ENCODE measurements around the gene ORAI2. TPM values are rescaled to one million over a fixed set of nuclear protein-coding genes. Genes with fewer than 3 reads are reported as not detected.
A peak's percentile ranks its signal among the peaks of the same experiment; 100 is the strongest.
"Not testable (repeated sequence)": the region's sequence is repeated elsewhere in the genome, so short reads cannot be mapped to it uniquely, and the experiment has no call there.

The ORAI2 gene
- total and polyA plus RNA-seq, 2 of the 13 experiments (the other 11 are each of a cell fraction or from before 2014, with no cell fraction given): 3.0 to 6.0 TPM

GRCh38 chr7:102454932-102455331 lies 21.6 kb downstream of the ORAI2 start:
- TF ChIP-seq ZNF460 (CRISPR knock-in tag; IDR thresholded peaks at IDR 0.05; ENCODE audit: borderline replicate concordance) (peak; percentile 42; the same call in 1 of the 2 replicates), ZNF121 (CRISPR knock-in tag; IDR thresholded peaks at IDR 0.05) (peak; percentile 97), CEBPG (CRISPR knock-in tag; IDR thresholded peaks at IDR 0.05) (0 out of 2 replicates have a peak, but pooled peaks have one; percentile 5)
- H3K27me3 ChIP-seq (ENCODE audit: control insufficient read depth in 1 of 2, insufficient read depth in 2 of 2, low read length in 2 of 2); H2AFZ ChIP-seq (ENCODE audit: low read length); H3K4me2 ChIP-seq (ENCODE audit: low read depth, low read length); H3K79me2 ChIP-seq (ENCODE audit: insufficient read depth, low read length); H3K9me3 ChIP-seq (ENCODE audit: low read length); FAIRE-seq; H3K9ac ChIP-seq (ENCODE audit: insufficient read depth, low read depth, low read length); CTCF ChIA-PET (ENCODE audit: low intra/inter-chr PET ratio, low total read pairs); H4K20me1 ChIP-seq (ENCODE audit: insufficient read depth, low read length); ATAC-seq; H3K27ac ChIP-seq (ENCODE audit: extremely low read length, insufficient read depth, low read length); BruUV-seq (replicated peaks); POLR2A ChIA-PET; H3K4me3 ChIP-seq (replicated peaks in 1 of 3; ENCODE audit: insufficient read depth in 1 of 3, low read depth in 2 of 3, low read length in 3 of 3); in situ Hi-C loops (cut with HindIII; ENCODE audit: extremely low pct_ligation_motif_present, low pct_unique_long_range_greater_than_20kb); DNase-seq (ENCODE audit: low spot score); intact Hi-C loops (cut with micrococcal nuclease; ENCODE audit: unreplicated experiment): not testable (repeated sequence)
- 92% methylated on average over 8 of the region's 10 CpGs for WGBS (ENCODE audit: low lambda C conversion rate)
- H3K4me1 ChIP-seq (ENCODE audit: insufficient read depth, low read length): peaks cover 16% of the 10 kb centered on the region
- H3K36me3 ChIP-seq (replicated peaks in 1 of 2; ENCODE audit: control insufficient read depth in 1 of 2, insufficient read depth in 2 of 2, low read length in 2 of 2): peaks cover 8 to 12% of the 10 kb centered on the region in 2 experiments; a peak in 3 of 5 replicates

GRCh38 chr7:102455596-102455995 lies 22.2 kb downstream of the ORAI2 start:
- WGBS (ENCODE audit: low lambda C conversion rate): 83% methylated on average over 1 of the region's 11 CpGs
- H3K9me3 ChIP-seq (ENCODE audit: low read length): no peaks in the 10 kb centered on the region
- in situ Hi-C loops (cut with HindIII; ENCODE audit: extremely low pct_ligation_motif_present, low pct_unique_long_range_greater_than_20kb) (no loop called here), intact Hi-C loops (cut with micrococcal nuclease; ENCODE audit: unreplicated experiment) (no loop called here)
- no peak overlapping the region for H2AFZ ChIP-seq (ENCODE audit: low read length)
- no peak overlapping the region for H3K9ac ChIP-seq (ENCODE audit: insufficient read depth, low read depth, low read length)
- H3K4me1 ChIP-seq (ENCODE audit: insufficient read depth, low read length): peaks cover 16% of the 10 kb centered on the region
- TF ChIP-seq PAF1 (CRISPR knock-in tag; IDR thresholded peaks at IDR 0.05): no peak
- TF ChIP-seq AGO2 (optimal IDR thresholded peaks at IDR 0.05; ENCODE audit: low read depth, low read length): peak; percentile 66
- TF ChIP-seq RBFOX2 (IDR thresholded peaks at IDR 0.05; ENCODE audit: low read depth, low read length): 0 out of 2 replicates have a peak, but pooled peaks have one; percentile 27
- TF ChIP-seq ZNF550 (CRISPR knock-in tag; IDR thresholded peaks at IDR 0.05; ENCODE audit: borderline replicate concordance): no peak
- no TSS peak for BruUV-seq (replicated peaks)
- H3K79me2 ChIP-seq (ENCODE audit: insufficient read depth, low read length): no peaks in the 10 kb centered on the region
- FAIRE-seq (no peak), DNase-seq (ENCODE audit: low spot score) (no peak), ATAC-seq (no peak)
- H3K4me3 ChIP-seq (replicated peaks in 1 of 3; ENCODE audit: insufficient read depth in 1 of 3, low read depth in 2 of 3, low read length in 3 of 3): no peak overlapping the region
- CTCF ChIA-PET (ENCODE audit: low intra/inter-chr PET ratio, low total read pairs): no interaction called here
- POLR2A ChIA-PET: no interaction called here
- peaks cover 9 to 12% of the 10 kb centered on the region in 2 experiments; a peak in 3 of 5 replicates for H3K36me3 ChIP-seq (replicated peaks in 1 of 2; ENCODE audit: control insufficient read depth in 1 of 2, insufficient read depth in 2 of 2, low read length in 2 of 2)
- H4K20me1 ChIP-seq (ENCODE audit: insufficient read depth, low read length): no peaks in the 10 kb centered on the region
- H3K27me3 ChIP-seq (ENCODE audit: control insufficient read depth in 1 of 2, insufficient read depth in 2 of 2, low read length in 2 of 2): no peaks in the 10 kb centered on the region
- no peak overlapping the region for H3K4me2 ChIP-seq (ENCODE audit: low read depth, low read length)
- H3K27ac ChIP-seq (ENCODE audit: extremely low read length, insufficient read depth, low read length): no peak overlapping the region

Data from HepG2 (cell line).